Astrocyte (in vitro differentiated cells and primary cell): Measurements from ENCODE around the gene CYTH3. TPM values are rescaled to one million over a fixed set of nuclear protein-coding genes. Genes with fewer than 3 reads are reported as not detected.

Experiments used
- DNase-seq: peaks from one replicate; pipeline ENCODE4 v3.0.0-alpha.2; 2010; ENCODE audit warnings: low read depth
- FAIRE-seq: peaks from 2 replicates; lab custom pipeline; 2011; peaks lifted over from hg19 to GRCh38; lab: Jason Lieb, UNC
- H2AFZ ChIP-seq: 2 replicates; pipeline ENCODE4 v1.6.0; 2012; ENCODE audit warnings: low read depth, low read length, inconsistent platforms
- H3K27ac ChIP-seq: 2 replicates; pipeline ENCODE4 v1.5.1; 2011; ENCODE audit warnings: low read depth, low read length, inconsistent platforms
- H3K27me3 ChIP-seq: 2 replicates; pipeline ENCODE4 v1.6.0; 2011; ENCODE audit warnings: low read length, inconsistent platforms; ENCODE audit not compliant: insufficient read depth
- H3K36me3 ChIP-seq: 2 replicates; pipeline ENCODE4 v1.5.1; 2011; ENCODE audit warnings: low read length, inconsistent platforms; ENCODE audit not compliant: insufficient read depth
- H3K4me1 ChIP-seq: 2 replicates; pipeline ENCODE4 v1.5.1; 2011; ENCODE audit warnings: low read length, inconsistent platforms; ENCODE audit not compliant: insufficient read depth
- H3K4me2 ChIP-seq: 2 replicates; pipeline ENCODE4 v1.6.0; 2012; ENCODE audit warnings: low read length, inconsistent platforms
- H3K4me3 ChIP-seq: 2 replicates; pipeline ENCODE4 v1.5.1; 2011; ENCODE audit warnings: low read depth, mild to moderate bottlenecking, low read length, inconsistent platforms; ENCODE audit not compliant: insufficient read depth
- H3K79me2 ChIP-seq: 2 replicates; pipeline ENCODE4 v1.6.0; 2012; ENCODE audit warnings: mild to moderate bottlenecking, low read length, inconsistent platforms; ENCODE audit not compliant: insufficient read depth
- H3K9ac ChIP-seq: 2 replicates; pipeline ENCODE4 v1.6.0; 2012; ENCODE audit warnings: mild to moderate bottlenecking, low read length, inconsistent platforms
- H3K9me3 ChIP-seq: 2 replicates; pipeline ENCODE4 v1.5.1; 2012; ENCODE audit warnings: low read depth, mild to moderate bottlenecking, low read length, inconsistent platforms; ENCODE audit not compliant: insufficient read depth
- H4K20me1 ChIP-seq: 2 replicates; pipeline ENCODE4 v1.6.0; 2012; ENCODE audit warnings: low read length, inconsistent platforms; ENCODE audit not compliant: insufficient read depth
- H3K27ac Mint-ChIP-seq: one replicate; pipeline ENCODE4 v1.8.0; 2021; ENCODE audit warnings: mild to moderate bottlenecking, mixed read lengths; ENCODE audit not compliant: unreplicated experiment
- H3K27me3 Mint-ChIP-seq: one replicate; pipeline ENCODE4 v1.8.0; 2021; ENCODE audit warnings: low read depth, mixed read lengths; ENCODE audit not compliant: unreplicated experiment
- H3K36me3 Mint-ChIP-seq: one replicate; pipeline ENCODE4 v1.8.0; 2021; ENCODE audit warnings: low read depth, mixed read lengths; ENCODE audit not compliant: unreplicated experiment
- H3K4me1 Mint-ChIP-seq: one replicate; pipeline ENCODE4 v1.8.0; 2021; ENCODE audit warnings: low read depth, mixed read lengths; ENCODE audit not compliant: unreplicated experiment
- H3K4me3 Mint-ChIP-seq: one replicate; pipeline ENCODE4 v1.8.0; 2021; ENCODE audit warnings: mild to moderate bottlenecking, moderate library complexity, mixed read lengths; ENCODE audit not compliant: unreplicated experiment
- H3K9me3 Mint-ChIP-seq: one replicate; pipeline ENCODE4 v1.8.0; 2021; ENCODE audit warnings: mild to moderate bottlenecking, mixed read lengths; ENCODE audit not compliant: unreplicated experiment
- EZH2 ChIP-seq: IDR thresholded peaks from 2 replicates; pipeline ENCODE4 v1.6.1; 2012; ENCODE audit warnings: mild to moderate bottlenecking, low read length, inconsistent platforms; ENCODE audit not compliant: insufficient read depth
- total RNA-seq: library from RNA; stranded (reverse); gene quantifications from 2 replicates; pipeline ENCODE4 v1.2.1, GENCODE V29; 2021
- TF ChIP-seq, protein P1 (sequence below): IDR thresholded peaks from 2 replicates; pipeline ENCODE4 v1.5.1; 2011; ENCODE audit warnings: low read depth, mild to moderate bottlenecking, inconsistent platforms, low read length, moderate library complexity; ENCODE audit not compliant: insufficient read depth

Gene CYTH3
- total RNA-seq, 1 donor from 2014 or later, result 29.3 TPM

DNA sequence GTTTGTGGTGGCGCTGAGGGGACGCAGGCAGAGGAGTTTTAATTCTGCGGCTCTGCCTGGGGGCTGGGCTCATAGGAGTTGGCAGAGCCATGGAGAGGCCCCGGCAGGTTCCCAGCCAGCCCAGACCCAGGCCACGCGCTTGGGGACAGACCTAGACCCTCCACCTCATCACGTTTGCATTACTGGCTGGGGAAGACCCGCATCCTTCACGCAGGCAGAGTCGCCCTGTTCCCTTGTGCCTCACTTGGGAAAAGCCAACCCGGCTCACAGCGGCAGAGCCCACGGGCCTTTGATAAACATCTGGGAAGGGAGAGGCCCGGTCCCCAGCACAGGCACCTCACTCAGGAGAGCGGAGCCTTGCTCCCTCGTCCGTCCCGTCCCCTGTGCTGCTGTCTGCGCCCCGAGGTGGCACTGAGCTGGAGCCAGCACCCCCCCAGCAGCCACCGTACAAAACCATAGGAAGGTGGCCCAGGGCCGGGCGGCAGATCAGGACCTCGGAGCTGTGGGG lies 112.8 kb downstream of the CYTH3 start:
- no peak for DNase-seq
- H4K20me1 ChIP-seq, result peaks cover 12% of the 10 kb centered on the region
- H3K9me3 Mint-ChIP-seq, result no peaks in the 10 kb centered on the region
- H3K4me1 Mint-ChIP-seq, result peaks cover 5% of the 10 kb centered on the region
- no peaks in the 10 kb centered on the region for H3K9me3 ChIP-seq
- H3K27ac Mint-ChIP-seq, result no peak overlapping the region
- no peaks in the 10 kb centered on the region for H3K27me3 ChIP-seq
- peaks cover 2% of the 10 kb centered on the region for H3K79me2 ChIP-seq
- H3K36me3 ChIP-seq, result peaks cover 20% of the 10 kb centered on the region
- H2AFZ ChIP-seq, result no peak overlapping the region
- no peak for FAIRE-seq
- H3K4me3 Mint-ChIP-seq, result no peak overlapping the region
- no peak overlapping the region for H3K4me2 ChIP-seq
- H3K9ac ChIP-seq, result no peak overlapping the region
- TF ChIP-seq EZH2, result no peak
- TF ChIP-seq, protein P1, sequence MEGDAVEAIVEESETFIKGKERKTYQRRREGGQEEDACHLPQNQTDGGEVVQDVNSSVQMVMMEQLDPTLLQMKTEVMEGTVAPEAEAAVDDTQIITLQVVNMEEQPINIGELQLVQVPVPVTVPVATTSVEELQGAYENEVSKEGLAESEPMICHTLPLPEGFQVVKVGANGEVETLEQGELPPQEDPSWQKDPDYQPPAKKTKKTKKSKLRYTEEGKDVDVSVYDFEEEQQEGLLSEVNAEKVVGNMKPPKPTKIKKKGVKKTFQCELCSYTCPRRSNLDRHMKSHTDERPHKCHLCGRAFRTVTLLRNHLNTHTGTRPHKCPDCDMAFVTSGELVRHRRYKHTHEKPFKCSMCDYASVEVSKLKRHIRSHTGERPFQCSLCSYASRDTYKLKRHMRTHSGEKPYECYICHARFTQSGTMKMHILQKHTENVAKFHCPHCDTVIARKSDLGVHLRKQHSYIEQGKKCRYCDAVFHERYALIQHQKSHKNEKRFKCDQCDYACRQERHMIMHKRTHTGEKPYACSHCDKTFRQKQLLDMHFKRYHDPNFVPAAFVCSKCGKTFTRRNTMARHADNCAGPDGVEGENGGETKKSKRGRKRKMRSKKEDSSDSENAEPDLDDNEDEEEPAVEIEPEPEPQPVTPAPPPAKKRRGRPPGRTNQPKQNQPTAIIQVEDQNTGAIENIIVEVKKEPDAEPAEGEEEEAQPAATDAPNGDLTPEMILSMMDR, result no peak
- no peaks in the 10 kb centered on the region for H3K27me3 Mint-ChIP-seq
- H3K27ac ChIP-seq, result no peak overlapping the region
- peaks cover 23% of the 10 kb centered on the region for H3K36me3 Mint-ChIP-seq
- peaks cover 2% of the 10 kb centered on the region for H3K4me1 ChIP-seq
- no peak overlapping the region for H3K4me3 ChIP-seq

DNA sequence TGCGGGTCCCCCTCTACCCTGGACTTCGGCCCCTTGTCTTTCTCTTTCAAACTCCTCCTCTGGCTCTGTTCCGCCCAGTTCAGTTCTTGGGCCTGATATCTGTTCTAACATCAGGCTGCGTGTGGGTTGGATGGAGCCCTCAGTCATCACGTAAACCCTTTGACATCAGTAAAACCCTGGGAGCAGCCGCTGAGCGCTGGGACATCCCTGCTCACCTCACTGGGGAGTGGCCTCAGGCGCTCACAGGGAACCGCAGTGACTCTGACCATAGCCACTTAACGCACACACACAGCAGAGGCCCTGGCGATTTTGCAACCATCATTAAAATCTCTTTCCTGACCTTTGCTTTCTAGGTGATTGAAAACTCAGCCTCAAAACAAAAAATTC lies 113.3 kb downstream of the CYTH3 start:
- Mint-ChIP-seq H3K36me3 (peaks cover 23% of the 10 kb centered on the region), H3K4me1 (peaks cover 5% of the 10 kb centered on the region), H3K9me3 (no peaks in the 10 kb centered on the region)

More for the DNA sequence above, 113.3 kb downstream of the CYTH3 start:
- no peak overlapping the region for H3K27ac Mint-ChIP-seq
- H3K4me3 Mint-ChIP-seq, result no peak overlapping the region
- peaks cover 12% of the 10 kb centered on the region for H4K20me1 ChIP-seq
- peaks cover 2% of the 10 kb centered on the region for H3K4me1 ChIP-seq
- H2AFZ ChIP-seq, result no peak overlapping the region
- no peak overlapping the region for H3K4me2 ChIP-seq
- H3K79me2 ChIP-seq, result peaks cover 2% of the 10 kb centered on the region
- peaks cover 15% of the 10 kb centered on the region for H3K36me3 ChIP-seq
- H3K27me3 ChIP-seq, result no peaks in the 10 kb centered on the region
- DNase-seq (no peak), FAIRE-seq (no peak)
- H3K9ac ChIP-seq, result no peak overlapping the region
- no peak for TF ChIP-seq EZH2
- TF ChIP-seq, protein P1, result no peak
- H3K4me3 ChIP-seq, result no peak overlapping the region
- H3K27ac ChIP-seq, result no peak overlapping the region
- H3K9me3 ChIP-seq, result no peaks in the 10 kb centered on the region
- H3K27me3 Mint-ChIP-seq, result no peaks in the 10 kb centered on the region
